BLaER1 (cell line): ENCODE results near the gene ZNF639.
A peak's percentile ranks its signal among the peaks of the same experiment; 100 is the strongest.

Source experiments
- H3K27ac ChIP-seq: shearing (Covaris generic); formaldehyde crosslinking; 2 replicates; pipeline ENCODE4 v1.8.1; 2022
- H3K27me3 ChIP-seq: shearing (Covaris generic); formaldehyde crosslinking; 2 replicates; pipeline ENCODE4 v1.8.1; 2022
- H3K36me3 ChIP-seq: shearing (Covaris generic); formaldehyde crosslinking; 2 replicates; pipeline ENCODE4 v1.8.1; 2022
- H3K4me1 ChIP-seq: shearing (Covaris generic); formaldehyde crosslinking; 2 replicates; pipeline ENCODE4 v1.8.1; 2022
- H3K4me2 ChIP-seq: shearing (Covaris generic); formaldehyde crosslinking; 2 replicates; pipeline ENCODE4 v1.8.1; 2022
- H3K4me3 ChIP-seq: shearing (Covaris generic); formaldehyde crosslinking; 2 replicates; pipeline ENCODE4 v1.8.1; 2022
- H3K9ac ChIP-seq: shearing (Covaris generic); formaldehyde crosslinking; 2 replicates; pipeline ENCODE4 v1.8.1; 2022
- H3K9me3 ChIP-seq: shearing (Covaris generic); formaldehyde crosslinking; 2 replicates; pipeline ENCODE4 v1.8.1; 2022
- H4K20me1 ChIP-seq: shearing (Covaris generic); formaldehyde crosslinking; 2 replicates; pipeline ENCODE4 v1.8.1; 2022
- Cebpa-rat ChIP-seq: shearing (Covaris generic); IDR thresholded peaks from 2 replicates; pipeline ENCODE4 v1.8.1; 2022

The ZNF639 gene

GRCh38 chr3:179309225-179310078 lies 13.4 kb upstream of the ZNF639 start:
- TF ChIP-seq Cebpa-rat, result no peak
- no peaks in the 10 kb centered on the region for H3K4me1 ChIP-seq
- no peak overlapping the region for H3K27ac ChIP-seq
- H3K4me3 ChIP-seq, result no peak overlapping the region
- H3K27me3 ChIP-seq, result no peaks in the 10 kb centered on the region
- H3K9ac ChIP-seq, result no peak overlapping the region
- no peaks in the 10 kb centered on the region for H3K9me3 ChIP-seq
- no peak overlapping the region for H3K4me2 ChIP-seq
- no peaks in the 10 kb centered on the region for H4K20me1 ChIP-seq
- H3K36me3 ChIP-seq, result no peaks in the 10 kb centered on the region

DNA sequence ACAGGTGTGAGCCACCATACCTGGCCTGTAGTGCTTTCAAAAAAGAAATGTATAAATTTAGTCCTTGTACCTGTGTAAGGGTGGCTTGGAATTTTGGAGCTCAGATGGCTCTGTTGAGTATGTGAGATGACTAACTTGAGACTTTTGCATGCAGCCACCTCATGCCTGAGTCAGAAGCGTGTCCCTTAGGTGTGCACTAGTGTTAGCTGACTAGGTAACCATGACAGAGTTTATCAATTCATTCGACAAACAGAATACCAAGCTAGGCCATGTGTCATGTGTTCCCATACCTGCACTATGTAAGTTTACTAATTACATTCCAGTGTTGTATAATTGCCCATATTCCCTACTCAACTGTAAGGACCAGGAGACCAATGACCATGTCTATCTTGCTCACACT lies 4.0 kb upstream of the ZNF639 start:
- no peak overlapping the region for H3K4me3 ChIP-seq
- no peak overlapping the region for H3K9ac ChIP-seq
- no peaks in the 10 kb centered on the region for H3K27me3 ChIP-seq
- no peak for TF ChIP-seq Cebpa-rat
- no peaks in the 10 kb centered on the region for H3K36me3 ChIP-seq
- H3K27ac ChIP-seq, result no peak overlapping the region
- peaks cover 19% of the 10 kb centered on the region for H3K4me1 ChIP-seq
- H3K4me2 ChIP-seq, result no peak overlapping the region
- H4K20me1 ChIP-seq, result peaks cover 6% of the 10 kb centered on the region; the same call in 1 of the 2 replicates
- H3K9me3 ChIP-seq, result no peaks in the 10 kb centered on the region

DNA sequence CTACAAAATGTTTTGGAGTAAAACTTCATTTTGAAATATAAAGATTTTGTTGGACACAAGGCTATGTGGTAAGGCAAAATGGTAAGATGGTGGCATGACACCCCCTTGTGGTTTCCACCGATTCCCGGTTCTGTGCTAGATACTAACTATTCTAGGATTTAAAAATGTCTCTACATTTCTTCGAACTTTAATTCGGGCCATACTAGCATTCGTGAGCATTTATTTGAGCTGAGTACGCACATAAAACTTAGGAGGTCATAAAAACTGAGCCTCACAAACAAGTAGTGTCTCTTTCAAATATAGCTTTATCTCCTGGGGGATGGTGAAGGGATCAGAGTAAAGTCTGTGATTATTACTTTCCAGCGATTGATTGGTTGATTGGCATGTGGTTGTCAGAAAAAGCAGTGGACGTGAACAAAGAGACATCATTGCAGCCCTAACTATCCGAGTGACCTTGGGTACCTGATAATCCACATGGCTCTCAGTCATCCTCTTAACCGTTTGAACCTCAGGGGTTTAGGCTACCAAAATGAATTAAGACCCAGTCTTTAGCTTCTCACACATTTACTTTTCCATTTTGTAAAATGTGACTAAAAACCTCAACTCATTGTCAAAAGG lies 1.1 kb upstream of the ZNF639 start:
- Histone ChIP-seq H3K27ac (peak overlapping the region; percentile 97; the same call in 1 of the 2 replicates), H3K9ac (peak overlapping the region; percentile 92; the same call in 1 of the 2 replicates), H3K4me2 (peak overlapping the region; percentile 82), H3K4me3 (peak overlapping the region; percentile 91), H3K9me3 (no peaks in the 10 kb centered on the region), H3K36me3 (peaks cover 18% of the 10 kb centered on the region), H3K4me1 (peaks cover 32% of the 10 kb centered on the region), H4K20me1 (peaks cover 35% of the 10 kb centered on the region), H3K27me3 (no peaks in the 10 kb centered on the region)
- no peak for TF ChIP-seq Cebpa-rat

DNA sequence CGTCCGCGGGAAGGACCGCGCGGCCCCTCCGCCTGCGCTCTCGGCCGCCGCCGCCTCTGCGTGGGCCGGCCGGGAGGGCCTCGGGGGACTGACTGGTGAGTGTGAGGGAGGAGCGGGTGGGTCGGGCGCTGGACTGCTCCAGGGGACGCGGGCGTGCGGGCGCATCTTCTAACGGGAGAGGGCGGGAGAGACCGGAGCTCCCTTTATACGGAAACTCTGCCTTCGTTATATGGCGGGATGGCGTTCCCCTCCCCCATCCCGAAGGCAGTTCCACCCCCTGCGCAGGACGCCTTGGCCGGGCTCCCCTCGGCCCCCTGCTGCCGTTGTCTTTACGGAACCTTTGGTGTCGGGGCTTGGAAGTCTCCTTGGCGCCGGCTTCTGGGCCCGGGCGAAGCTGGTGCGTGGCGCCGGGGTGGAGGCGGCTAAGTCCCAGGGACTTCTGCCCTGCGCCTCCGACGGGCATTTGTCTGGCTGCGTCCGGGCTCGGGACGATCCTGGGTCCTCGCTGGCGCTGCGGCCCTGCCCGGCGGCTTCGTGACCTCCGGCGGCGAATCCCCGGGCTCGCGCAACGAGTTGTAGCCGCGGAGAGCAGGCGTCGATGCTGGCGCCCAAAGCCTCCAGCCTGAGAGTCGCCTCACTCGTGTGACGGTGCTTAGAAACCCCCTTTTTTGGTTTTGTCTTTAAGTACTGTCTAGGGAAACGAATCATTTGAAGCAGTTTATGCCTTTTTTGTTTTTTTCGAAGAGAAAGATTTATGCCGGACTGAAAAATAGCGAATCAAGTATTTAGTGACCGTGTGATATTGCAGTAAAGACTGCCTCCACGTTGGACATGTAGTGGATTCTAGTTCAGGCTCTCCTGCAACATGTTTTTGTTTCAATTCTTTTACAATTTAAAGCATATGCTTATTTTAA lies 623 bp downstream of the ZNF639 start:
- H4K20me1 ChIP-seq, result peaks cover 51% of the 10 kb centered on the region
- TF ChIP-seq Cebpa-rat, result no peak
- H3K36me3 ChIP-seq, result peaks cover 30% of the 10 kb centered on the region
- H3K9ac ChIP-seq, result peak overlapping the region; percentile 92
- peak overlapping the region; percentile 91 for H3K4me3 ChIP-seq
- peak overlapping the region; percentile 97 for H3K27ac ChIP-seq
- H3K27me3 ChIP-seq, result no peaks in the 10 kb centered on the region
- peak overlapping the region; percentile 82 for H3K4me2 ChIP-seq
- no peaks in the 10 kb centered on the region for H3K9me3 ChIP-seq
- H3K4me1 ChIP-seq, result peaks cover 32% of the 10 kb centered on the region

- H3K27ac ChIP-seq, result peak overlapping the region; percentile 97; the same call in 1 of the 2 replicates
- no peaks in the 10 kb centered on the region for H3K27me3 ChIP-seq
- no peaks in the 10 kb centered on the region for H3K9me3 ChIP-seq
- peaks cover 37% of the 10 kb centered on the region for H3K36me3 ChIP-seq
- H3K4me1 ChIP-seq, result peaks cover 32% of the 10 kb centered on the region
- peak overlapping the region; percentile 92 for H3K9ac ChIP-seq
- H3K4me2 ChIP-seq, result peak overlapping the region; percentile 82
- H3K4me3 ChIP-seq, result peak overlapping the region; percentile 91
- H4K20me1 ChIP-seq, result peaks cover 57% of the 10 kb centered on the region
- no peak for TF ChIP-seq Cebpa-rat
These were observed 1.5 kb downstream of the ZNF639 start for GRCh38 chr3:179324270-179324754.

DNA sequence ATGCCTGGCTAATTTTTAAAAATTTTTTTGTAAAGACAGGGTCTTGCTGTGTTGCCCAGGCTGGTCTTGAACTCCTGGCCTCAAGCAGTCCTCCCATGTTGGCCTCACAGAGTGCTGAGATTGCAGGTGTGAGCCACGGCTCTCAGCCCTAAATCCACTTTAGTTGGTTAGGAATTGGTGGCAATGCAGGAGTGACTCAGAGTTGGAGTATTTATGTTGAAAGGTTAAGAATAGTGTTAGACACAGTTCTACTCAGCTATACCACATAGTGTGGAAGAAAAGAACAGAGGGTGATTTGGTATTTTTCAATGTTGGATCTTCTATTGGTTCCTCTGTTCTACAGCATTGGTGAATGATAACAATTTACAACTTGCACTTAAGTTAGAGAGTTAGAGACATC lies 7.6 kb downstream of the ZNF639 start:
- no peaks in the 10 kb centered on the region for H3K27me3 ChIP-seq
- H3K9ac ChIP-seq, result no peak overlapping the region
- no peak overlapping the region for H3K4me2 ChIP-seq
- peaks cover 91% of the 10 kb centered on the region for H3K36me3 ChIP-seq
- H3K4me1 ChIP-seq, result peaks cover 3% of the 10 kb centered on the region
- no peak overlapping the region for H3K27ac ChIP-seq
- no peak for TF ChIP-seq Cebpa-rat
- no peaks in the 10 kb centered on the region for H3K9me3 ChIP-seq
- H4K20me1 ChIP-seq, result peaks cover 36% of the 10 kb centered on the region
- H3K4me3 ChIP-seq, result no peak overlapping the region

GRCh38 chr3:179332240-179332639 lies 9.4 kb downstream of the ZNF639 start:
- Histone ChIP-seq H3K9me3 (no peaks in the 10 kb centered on the region), H3K27me3 (no peaks in the 10 kb centered on the region), H3K9ac (no peak overlapping the region), H3K4me3 (no peak overlapping the region), H3K4me2 (no peak overlapping the region), H3K36me3 (peaks cover 93% of the 10 kb centered on the region), H3K4me1 (no peaks in the 10 kb centered on the region), H3K27ac (no peak overlapping the region), H4K20me1 (peaks cover 18% of the 10 kb centered on the region)
- no peak for TF ChIP-seq Cebpa-rat

DNA sequence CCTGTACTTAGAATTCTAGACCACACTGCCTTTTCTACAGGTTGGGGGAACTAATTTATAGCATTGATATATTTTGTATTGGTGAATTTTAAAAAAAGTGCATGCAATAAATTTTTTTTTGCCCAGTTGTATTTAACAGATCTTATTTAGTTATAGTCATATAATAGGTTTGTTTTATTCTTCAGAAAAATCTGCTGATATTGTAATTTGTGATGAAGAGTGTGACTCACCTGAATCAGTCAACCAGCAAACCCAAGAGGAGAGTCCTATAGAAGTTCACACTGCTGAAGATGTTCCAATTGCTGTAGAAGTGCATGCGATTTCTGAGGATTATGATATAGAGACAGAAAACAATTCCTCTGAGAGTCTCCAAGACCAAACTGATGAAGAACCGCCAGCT lies 10.3 kb downstream of the ZNF639 start:
- H3K9me3 ChIP-seq, result no peaks in the 10 kb centered on the region
- TF ChIP-seq Cebpa-rat, result no peak
- no peak overlapping the region for H3K4me3 ChIP-seq
- H3K27ac ChIP-seq, result no peak overlapping the region
- H3K36me3 ChIP-seq, result peaks cover 94% of the 10 kb centered on the region
- no peak overlapping the region for H3K9ac ChIP-seq
- H3K4me1 ChIP-seq, result no peaks in the 10 kb centered on the region
- H3K4me2 ChIP-seq, result no peak overlapping the region
- H4K20me1 ChIP-seq, result peaks cover 10% of the 10 kb centered on the region; the same call in 1 of the 2 replicates
- no peaks in the 10 kb centered on the region for H3K27me3 ChIP-seq

- H4K20me1 ChIP-seq, result no peaks in the 10 kb centered on the region
- no peak overlapping the region for H3K4me2 ChIP-seq
- H3K4me1 ChIP-seq, result no peaks in the 10 kb centered on the region
- no peaks in the 10 kb centered on the region for H3K27me3 ChIP-seq
- H3K36me3 ChIP-seq, result peaks cover 73% of the 10 kb centered on the region
- no peak overlapping the region for H3K4me3 ChIP-seq
- no peaks in the 10 kb centered on the region for H3K9me3 ChIP-seq
- H3K27ac ChIP-seq, result no peak overlapping the region
- H3K9ac ChIP-seq, result no peak overlapping the region
- TF ChIP-seq Cebpa-rat, result no peak
These were observed 13.6 kb downstream of the ZNF639 start for GRCh38 chr3:179336345-179336929.
